ENCODE data around the gene CREB5.
"Not testable (repeated sequence)": the region's sequence is repeated elsewhere in the genome, so short reads cannot be mapped to it uniquely, and the experiment has no call there.

CREB5 gene

DNA sequence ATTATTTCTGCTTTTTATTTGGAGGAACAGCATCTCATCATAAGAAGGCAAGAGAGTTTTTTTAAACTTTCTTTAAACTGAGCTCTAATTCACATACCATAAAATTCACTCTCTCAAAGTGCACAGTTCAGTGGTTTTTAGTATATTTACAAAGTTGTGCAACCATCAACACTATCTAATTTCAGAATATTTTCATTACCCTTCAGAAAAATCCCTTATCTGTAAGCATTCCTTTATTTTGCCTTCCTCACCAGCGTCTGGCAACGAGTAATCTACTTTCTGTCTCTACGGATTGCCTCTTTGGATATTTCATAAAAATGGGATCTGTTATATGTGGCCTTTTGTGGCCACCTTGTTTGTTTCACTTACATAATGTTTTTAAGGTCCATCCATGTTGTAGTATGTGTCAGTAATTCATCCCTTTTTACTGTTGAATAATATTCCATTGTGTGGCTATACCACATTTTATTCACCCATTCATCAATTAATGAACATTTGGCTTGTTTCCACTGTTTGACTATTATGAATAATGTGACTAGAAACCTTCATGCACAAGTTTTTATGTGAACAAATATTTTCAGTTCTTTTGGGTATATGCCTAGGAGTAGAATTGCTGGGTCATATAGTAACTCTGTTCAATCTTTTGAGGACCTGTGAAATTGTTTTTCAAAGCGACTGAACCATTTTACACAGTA is 364.3 kb downstream of the CREB5 start:
- no peak overlapping the region for H3K27ac ChIP-seq
- no peak for TF ChIP-seq CTCF (conservative IDR thresholded peaks at IDR 0.05)

- TF ChIP-seq CTCF (conservative IDR thresholded peaks at IDR 0.05) = no peak
- no peak overlapping the region for H3K27ac ChIP-seq
Observed at GRCh38 chr7:28778786-28779185, 366.5 kb downstream of the CREB5 start.

DNA sequence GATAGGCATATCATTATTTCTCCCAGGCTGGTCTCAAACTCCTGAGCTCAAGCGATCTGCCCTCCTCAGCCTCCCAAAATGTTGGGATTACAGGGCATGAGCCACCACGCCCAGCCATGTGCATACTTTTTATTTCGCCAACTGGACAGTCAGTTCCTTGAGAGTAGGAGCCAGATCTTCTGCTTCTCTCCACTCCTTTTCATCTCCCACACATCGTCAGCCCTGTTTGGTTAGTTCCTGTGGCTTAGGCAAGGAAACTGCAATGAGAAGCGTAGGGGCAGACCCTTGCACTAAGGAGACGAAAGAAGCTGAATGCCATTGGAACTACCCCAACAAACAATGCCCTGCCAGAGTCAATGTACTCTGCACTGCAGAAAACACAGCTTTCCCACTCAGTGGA is 367.6 kb downstream of the CREB5 start:
- no peak for TF ChIP-seq CTCF (conservative IDR thresholded peaks at IDR 0.05)

DNA sequence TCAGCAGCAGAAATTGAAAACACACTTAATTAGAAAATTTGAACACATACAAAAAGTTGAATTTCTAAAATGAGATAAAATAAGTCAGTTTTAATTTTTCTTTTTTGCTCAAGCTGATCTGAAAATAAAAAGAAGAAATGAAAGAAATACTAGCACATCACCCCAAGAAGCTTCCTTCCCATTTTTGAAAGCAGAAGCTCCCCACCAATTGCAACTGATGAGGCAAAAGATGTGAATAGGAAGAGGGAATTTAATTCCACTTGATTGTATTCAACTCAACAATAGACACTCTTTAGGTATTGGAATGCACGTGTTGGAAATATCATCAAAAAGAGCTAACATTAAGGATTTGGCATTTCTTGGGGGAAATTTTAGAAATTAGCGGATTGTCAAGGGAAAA is 370.0 kb downstream of the CREB5 start:
- H3K27ac ChIP-seq = no peak overlapping the region
- TF ChIP-seq CTCF (conservative IDR thresholded peaks at IDR 0.05) = no peak

More for the DNA sequence above, 367.6 kb downstream of the CREB5 start:
- H3K27ac ChIP-seq = no peak overlapping the region

DNA sequence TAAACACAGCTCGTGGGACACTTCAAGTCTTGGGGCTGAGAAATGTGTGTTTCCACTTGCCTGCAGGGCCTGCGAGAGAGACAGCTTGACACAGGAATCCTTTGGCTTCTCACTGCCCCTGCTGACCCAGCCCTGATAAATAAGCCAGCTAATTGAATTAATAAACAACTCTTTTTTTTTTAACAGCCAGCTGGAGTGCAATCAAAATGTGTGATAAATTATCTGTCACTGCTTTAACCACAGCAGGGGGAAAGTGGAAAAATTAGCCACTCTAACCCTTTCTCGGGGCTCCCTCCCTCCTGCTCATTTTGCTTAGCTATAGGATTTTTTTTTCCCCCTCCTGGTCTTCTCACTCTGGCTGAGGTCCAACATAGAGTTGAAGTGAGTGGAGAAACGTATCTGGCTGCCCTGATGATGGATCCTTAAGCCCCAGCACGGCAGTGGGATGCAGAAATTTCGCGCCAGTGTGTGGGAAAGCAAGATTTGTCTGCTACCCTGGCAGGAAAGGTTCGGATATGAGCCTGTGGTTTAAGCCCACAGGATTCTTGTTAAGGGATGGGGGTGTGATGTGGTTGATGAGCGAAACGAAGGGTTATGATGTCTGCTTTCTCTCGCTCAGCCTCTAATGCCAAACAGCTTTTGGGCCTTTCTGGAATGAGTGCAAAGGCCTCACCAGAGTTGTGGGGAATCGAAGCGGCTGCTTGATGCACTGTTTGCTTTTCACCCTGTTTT is 372.0 kb downstream of the CREB5 start:
- TF ChIP-seq CTCF (conservative IDR thresholded peaks at IDR 0.05) = no peak
- no peak overlapping the region for H3K27ac ChIP-seq

- no peak for TF ChIP-seq CTCF (conservative IDR thresholded peaks at IDR 0.05)
- H3K27ac ChIP-seq = no peak overlapping the region
Observed at GRCh38 chr7:28785041-28785995, 373.0 kb downstream of the CREB5 start.

GRCh38 chr7:28786156-28786555 is 373.8 kb downstream of the CREB5 start:
- not testable (repeated sequence) for H3K27ac ChIP-seq

All from VCaP (cell line).